Type B pancreatic cell (in vitro differentiated cells): Measurements from ENCODE around the gene CMSS1. TPM values are rescaled to one million over a fixed set of nuclear protein-coding genes. Genes with fewer than 3 reads are reported as not detected.
A peak's percentile ranks its signal among the peaks of the same experiment; 100 is the strongest.

Experiments
- DNase-seq: peaks from one replicate; pipeline ENCODE4 v3.0.0; 2021; ENCODE audit warnings: mixed read lengths; ENCODE audit not compliant: unreplicated experiment; ENCODE audit errors: extremely low spot score
- H3K27ac Mint-ChIP-seq: 2 replicates; pipeline ENCODE4 v1.8.0; 2021; ENCODE audit warnings: mild to moderate bottlenecking, mixed read lengths
- H3K27me3 Mint-ChIP-seq: 2 replicates; pipeline ENCODE4 v1.8.0; 2021; ENCODE audit warnings: mixed read lengths
- H3K36me3 Mint-ChIP-seq: 2 replicates; pipeline ENCODE4 v1.8.0; 2021; ENCODE audit warnings: mixed read lengths
- H3K4me1 Mint-ChIP-seq: one replicate; pipeline ENCODE4 v1.8.0; 2021; ENCODE audit warnings: mixed read lengths; ENCODE audit not compliant: unreplicated experiment
- H3K4me3 Mint-ChIP-seq: 2 replicates; pipeline ENCODE4 v1.8.0; 2021; ENCODE audit warnings: mild to moderate bottlenecking, mixed read lengths
- H3K9me3 Mint-ChIP-seq: 2 replicates; pipeline ENCODE4 v1.8.0; 2021; ENCODE audit warnings: mixed read lengths
- total RNA-seq: library from RNA; stranded (reverse); gene quantifications from 2 replicates; pipeline ENCODE4 v1.2.1, GENCODE V29; 2021; ENCODE audit warnings: low replicate concordance
- TF ChIP-seq, protein P1 (sequence below): fragments of 200-600 bp; sonication (generic); conservative IDR thresholded peaks from 2 replicates; pipeline ENCODE4 v1.5.0; 2021; ENCODE audit warnings: antibody characterized with exemption, mild to moderate bottlenecking

CMSS1 gene
- total RNA-seq, 1 donor from 2014 or later: 34.1 TPM

DNA sequence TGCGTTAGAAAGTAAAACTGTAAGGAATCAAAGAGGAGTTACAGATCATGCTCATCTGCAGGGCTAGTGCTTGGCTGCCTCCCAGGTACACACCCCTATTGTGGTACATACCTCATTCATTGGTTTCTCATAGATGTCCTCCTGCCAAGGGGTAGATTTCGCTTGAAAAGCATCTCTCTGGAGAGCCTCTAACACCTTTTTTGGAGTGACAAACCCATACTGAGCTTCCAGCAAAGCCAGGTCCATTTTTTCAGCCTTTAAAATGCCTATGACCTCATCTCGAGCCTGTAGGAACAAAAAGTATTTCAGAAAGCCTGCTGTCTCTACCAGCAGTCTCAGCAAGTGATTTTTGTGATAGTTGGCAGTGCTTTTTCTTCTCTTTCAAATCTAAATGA, 112.1 kb downstream of the CMSS1 start:
- no peaks in the 10 kb centered on the region for H3K27me3 Mint-ChIP-seq
- no peak overlapping the region for H3K4me3 Mint-ChIP-seq
- no peak for DNase-seq
- H3K4me1 Mint-ChIP-seq: peaks cover 30% of the 10 kb centered on the region
- peaks cover 6% of the 10 kb centered on the region for H3K36me3 Mint-ChIP-seq
- TF ChIP-seq, protein P1, sequence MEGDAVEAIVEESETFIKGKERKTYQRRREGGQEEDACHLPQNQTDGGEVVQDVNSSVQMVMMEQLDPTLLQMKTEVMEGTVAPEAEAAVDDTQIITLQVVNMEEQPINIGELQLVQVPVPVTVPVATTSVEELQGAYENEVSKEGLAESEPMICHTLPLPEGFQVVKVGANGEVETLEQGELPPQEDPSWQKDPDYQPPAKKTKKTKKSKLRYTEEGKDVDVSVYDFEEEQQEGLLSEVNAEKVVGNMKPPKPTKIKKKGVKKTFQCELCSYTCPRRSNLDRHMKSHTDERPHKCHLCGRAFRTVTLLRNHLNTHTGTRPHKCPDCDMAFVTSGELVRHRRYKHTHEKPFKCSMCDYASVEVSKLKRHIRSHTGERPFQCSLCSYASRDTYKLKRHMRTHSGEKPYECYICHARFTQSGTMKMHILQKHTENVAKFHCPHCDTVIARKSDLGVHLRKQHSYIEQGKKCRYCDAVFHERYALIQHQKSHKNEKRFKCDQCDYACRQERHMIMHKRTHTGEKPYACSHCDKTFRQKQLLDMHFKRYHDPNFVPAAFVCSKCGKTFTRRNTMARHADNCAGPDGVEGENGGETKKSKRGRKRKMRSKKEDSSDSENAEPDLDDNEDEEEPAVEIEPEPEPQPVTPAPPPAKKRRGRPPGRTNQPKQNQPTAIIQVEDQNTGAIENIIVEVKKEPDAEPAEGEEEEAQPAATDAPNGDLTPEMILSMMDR: no peak
- H3K27ac Mint-ChIP-seq: peak overlapping the region; percentile 37
- H3K9me3 Mint-ChIP-seq: no peaks in the 10 kb centered on the region

DNA sequence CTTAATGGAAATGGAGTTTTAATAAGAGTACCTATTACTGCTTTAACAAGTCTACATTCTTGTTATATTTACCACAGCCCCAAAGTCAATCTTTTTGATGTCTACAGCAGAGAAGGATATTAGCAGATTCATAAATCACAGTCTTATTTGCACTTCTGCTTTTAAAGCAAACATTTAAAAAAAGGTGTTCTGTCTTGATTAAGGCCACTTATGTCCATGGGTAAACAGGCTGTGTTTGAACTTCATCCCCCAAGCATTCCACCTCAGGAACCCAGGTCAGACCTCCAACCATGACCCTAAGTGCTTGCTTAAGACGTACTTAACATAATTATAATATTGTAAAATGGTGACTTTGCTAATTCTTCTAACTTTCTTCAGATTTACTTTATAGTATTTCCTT, 113.4 kb downstream of the CMSS1 start:
- Mint-ChIP-seq H3K4me3 (no peak overlapping the region), H3K4me1 (peaks cover 41% of the 10 kb centered on the region), H3K36me3 (peaks cover 7% of the 10 kb centered on the region), H3K27ac (no peak overlapping the region), H3K9me3 (peaks cover 4% of the 10 kb centered on the region), H3K27me3 (no peaks in the 10 kb centered on the region)
- TF ChIP-seq, protein P1: no peak
- DNase-seq: no peak

DNA sequence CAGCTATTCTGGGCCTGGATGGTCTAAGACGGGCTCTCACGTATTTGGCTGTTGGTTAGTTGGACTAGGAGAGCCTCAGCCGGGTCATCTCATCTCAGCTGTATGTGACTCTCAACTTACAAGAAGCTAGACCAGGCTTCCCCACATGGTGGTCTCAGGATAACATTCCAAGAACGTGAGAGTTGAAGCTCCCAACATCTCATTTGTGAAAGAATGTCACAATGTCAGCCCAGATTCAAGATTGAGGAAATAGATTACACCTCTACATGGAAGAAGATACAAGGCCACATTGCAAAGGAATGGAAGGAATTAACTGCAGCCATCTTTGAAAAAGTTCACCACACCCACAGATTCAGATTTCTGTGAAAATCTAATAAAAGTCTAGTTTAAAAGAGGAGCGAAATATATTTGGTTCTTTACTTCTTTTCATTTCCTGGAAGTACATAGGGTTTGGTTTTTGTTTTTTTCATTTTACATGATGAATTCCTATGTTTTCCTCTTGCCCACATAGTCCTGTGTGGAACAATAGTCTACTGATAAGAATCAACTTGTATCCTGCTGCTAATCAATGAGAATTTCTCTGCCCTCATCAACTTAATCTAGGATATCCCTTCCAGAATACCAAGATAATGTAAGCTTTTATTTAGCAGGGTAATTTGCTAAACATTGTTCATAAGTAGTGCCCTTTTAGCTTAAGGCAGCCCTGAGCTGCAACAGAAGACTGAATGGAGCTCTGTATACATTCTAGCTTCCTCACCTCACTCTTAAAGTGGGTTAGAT, 116.5 kb downstream of the CMSS1 start:
- TF ChIP-seq, protein P1: no peak
- no peak for DNase-seq
- peaks cover 4% of the 10 kb centered on the region for H3K9me3 Mint-ChIP-seq
- H3K4me3 Mint-ChIP-seq: no peak overlapping the region
- no peak overlapping the region for H3K27ac Mint-ChIP-seq
- H3K4me1 Mint-ChIP-seq: peaks cover 46% of the 10 kb centered on the region
- no peaks in the 10 kb centered on the region for H3K27me3 Mint-ChIP-seq
- H3K36me3 Mint-ChIP-seq: peaks cover 7% of the 10 kb centered on the region

DNA sequence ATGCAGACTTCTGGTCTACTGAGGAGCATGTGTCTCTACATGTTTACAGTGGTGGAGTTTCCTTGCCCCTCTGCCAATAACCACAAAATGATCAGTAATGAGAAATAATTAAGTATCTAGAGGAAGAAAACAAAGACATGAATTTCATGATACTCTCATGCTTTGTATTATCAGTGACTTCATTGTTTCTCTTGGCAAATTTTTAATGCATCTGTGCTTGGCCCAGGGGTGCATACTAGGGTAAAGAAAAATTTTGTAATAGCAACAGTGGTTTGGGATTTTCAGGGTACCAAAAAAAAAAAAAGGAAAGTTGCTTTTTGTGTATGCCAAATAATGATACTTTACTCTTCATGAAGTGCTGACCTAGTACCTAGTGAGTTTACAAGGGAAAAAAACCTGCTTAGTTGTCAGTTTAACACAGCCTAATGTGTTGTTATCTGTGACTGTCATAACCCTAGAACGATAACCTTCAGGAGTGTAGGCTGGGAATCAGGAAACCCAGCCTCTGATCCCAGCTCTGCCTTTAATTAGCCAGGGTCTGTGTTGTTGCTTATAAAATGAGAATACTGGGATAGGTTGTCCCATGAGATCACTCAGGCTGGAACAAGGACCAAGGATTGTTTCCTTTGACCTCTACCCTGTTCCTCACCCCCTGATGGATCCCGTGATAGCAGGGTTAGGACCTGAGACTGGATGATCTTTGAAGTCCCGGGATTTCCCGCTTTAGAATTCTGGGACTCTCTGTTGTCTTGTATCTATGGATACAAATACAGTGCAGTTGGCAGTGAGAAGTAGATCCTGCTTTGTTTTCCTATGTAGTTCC, 117.5 kb downstream of the CMSS1 start:
- no peak for DNase-seq
- TF ChIP-seq, protein P1: no peak
- Mint-ChIP-seq H3K27ac (peak overlapping the region; percentile 64), H3K4me1 (peaks cover 37% of the 10 kb centered on the region), H3K9me3 (peaks cover 4% of the 10 kb centered on the region), H3K27me3 (no peaks in the 10 kb centered on the region), H3K4me3 (peak overlapping the region; percentile 60), H3K36me3 (peaks cover 7% of the 10 kb centered on the region)

DNA sequence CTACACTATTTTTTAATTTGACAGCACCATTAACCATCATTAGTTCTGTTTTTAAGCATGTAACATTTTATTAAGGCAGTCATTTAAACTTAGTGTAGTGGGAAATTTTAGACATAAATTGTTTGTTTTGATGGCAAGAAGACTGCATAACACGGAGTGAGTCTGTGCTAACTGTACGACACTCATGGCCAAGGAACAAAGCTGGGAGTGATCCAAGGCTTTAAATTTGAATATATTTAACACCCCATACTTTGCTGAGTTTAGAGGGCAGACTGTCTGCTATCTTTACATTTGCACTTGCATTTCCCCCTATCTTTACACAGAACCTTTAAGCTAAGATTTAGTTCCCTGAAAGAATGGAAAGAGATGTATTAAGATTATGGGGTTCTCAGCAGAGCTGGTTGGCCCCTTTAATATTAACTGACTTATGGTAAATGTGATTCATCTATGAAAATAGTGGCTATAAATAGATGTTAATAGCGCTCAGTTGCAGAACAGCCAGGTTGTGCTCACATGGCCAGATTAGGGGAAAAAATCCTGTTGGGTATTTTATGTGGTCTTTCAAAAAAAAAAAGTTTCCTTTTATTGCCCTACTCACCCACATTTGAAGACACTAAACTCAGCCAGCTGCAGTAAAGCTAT, 120.7 kb downstream of the CMSS1 start:
- TF ChIP-seq, protein P1: no peak
- H3K4me3 Mint-ChIP-seq: no peak overlapping the region
- H3K36me3 Mint-ChIP-seq: peaks cover 4% of the 10 kb centered on the region
- H3K9me3 Mint-ChIP-seq: peaks cover 4% of the 10 kb centered on the region
- H3K27me3 Mint-ChIP-seq: no peaks in the 10 kb centered on the region
- H3K27ac Mint-ChIP-seq: no peak overlapping the region
- no peak for DNase-seq
- peaks cover 34% of the 10 kb centered on the region for H3K4me1 Mint-ChIP-seq
